Breast epithelium (tissue), 4 donors: ENCODE results near the gene TBX6. TPM values are rescaled to one million over a fixed set of nuclear protein-coding genes. Genes with fewer than 3 reads are reported as not detected.
A peak's percentile ranks its signal among the peaks of the same experiment; 100 is the strongest.

Experiments used
- DNase-seq, 2 donors: peaks; one replicate each; pipeline ENCODE4 v3.0.0-alpha.2; 2019; ENCODE audit warnings: low spot score in 2 of 2
- H3K27ac ChIP-seq, 2 donors: fragments of 200-600 bp; sonication (generic) in 1 of 2; one replicate each; pipeline ENCODE4 v1.5.1; 2016 to 2019; ENCODE audit warnings: mild to moderate bottlenecking in 1 of 2
- H3K27me3 ChIP-seq, 2 donors: fragments of 200-600 bp; sonication (generic) in 1 of 2; one replicate each; pipeline versions ENCODE4 v1.5.1 to v1.6.0; 2017 to 2019; ENCODE audit warnings: control low read depth in 1 of 2, mild to moderate bottlenecking in 1 of 2
- H3K36me3 ChIP-seq: fragments of 200-600 bp; one replicate; pipeline ENCODE4 v1.5.1; 2019
- H3K4me1 ChIP-seq, 2 donors: fragments of 200-600 bp; sonication (generic); one replicate each; pipeline ENCODE4 v1.5.1; 2016 to 2019; ENCODE audit warnings: control low read depth in 1 of 2
- H3K4me3 ChIP-seq, 3 donors: fragments of 200-600 bp; sonication (generic); 1 replicate in 2 of 3; 2 replicates in 1 of 3; pipeline ENCODE4 v1.5.1; 2016 to 2019; ENCODE audit warnings: mild to moderate bottlenecking in 3 of 3, moderate library complexity in 2 of 3
- H3K9me3 ChIP-seq, 2 donors: fragments of 200-600 bp; sonication (generic) in 1 of 2; one replicate each; pipeline ENCODE4 v1.5.1; 2016 to 2019; ENCODE audit warnings: control low read depth in 1 of 2
- POLR2A ChIP-seq: fragments of 450-650 bp; IDR thresholded peaks from one replicate; pipeline ENCODE4 v1.6.1; 2016; ENCODE audit warnings: antibody characterized with exemption, mild to moderate bottlenecking, moderate library complexity
- POLR2AphosphoS5 ChIP-seq, 3 donors: sonication (generic); formaldehyde crosslinking; IDR thresholded peaks; one replicate each; pipeline ENCODE4 v1.6.1; 2017; ENCODE audit warnings: antibody characterized with exemption in 3 of 3
- intact Hi-C: fragments of 100-400 bp; cut with DNase I; formaldehyde crosslinking; loops from one replicate; pipeline ENCODE4 v1.15.1; 2023; ENCODE audit warnings: low total_unique reads
- total RNA-seq, 3 donors: library from RNA; depleted of rRNA; stranded (reverse); fragments of >200 nt; gene quantifications; one replicate each; pipeline ENCODE4 v1.1.0, GENCODE V29; 2016
- TF ChIP-seq, protein P1 (sequence below), 3 donors: fragments of 450-650 bp; IDR thresholded peaks; one replicate each; pipeline ENCODE4 v1.5.1; 2016 to 2017; ENCODE audit warnings: antibody characterized with exemption in 3 of 3, mild to moderate bottlenecking in 3 of 3, moderate library complexity in 3 of 3

The TBX6 gene
- total RNA-seq, 3 donors from 2014 or later, result 0.73 to 0.98 (median 0.80) TPM

GRCh38 chr16:30113711-30114333, 22.1 kb upstream of the TBX6 start:
- intact Hi-C loops, result no loop called here
- no peak for DNase-seq
- no peak for TF ChIP-seq POLR2AphosphoS5 (IDR thresholded peaks at IDR 0.05)
- no peak for TF ChIP-seq POLR2A
- TF ChIP-seq, protein P1, sequence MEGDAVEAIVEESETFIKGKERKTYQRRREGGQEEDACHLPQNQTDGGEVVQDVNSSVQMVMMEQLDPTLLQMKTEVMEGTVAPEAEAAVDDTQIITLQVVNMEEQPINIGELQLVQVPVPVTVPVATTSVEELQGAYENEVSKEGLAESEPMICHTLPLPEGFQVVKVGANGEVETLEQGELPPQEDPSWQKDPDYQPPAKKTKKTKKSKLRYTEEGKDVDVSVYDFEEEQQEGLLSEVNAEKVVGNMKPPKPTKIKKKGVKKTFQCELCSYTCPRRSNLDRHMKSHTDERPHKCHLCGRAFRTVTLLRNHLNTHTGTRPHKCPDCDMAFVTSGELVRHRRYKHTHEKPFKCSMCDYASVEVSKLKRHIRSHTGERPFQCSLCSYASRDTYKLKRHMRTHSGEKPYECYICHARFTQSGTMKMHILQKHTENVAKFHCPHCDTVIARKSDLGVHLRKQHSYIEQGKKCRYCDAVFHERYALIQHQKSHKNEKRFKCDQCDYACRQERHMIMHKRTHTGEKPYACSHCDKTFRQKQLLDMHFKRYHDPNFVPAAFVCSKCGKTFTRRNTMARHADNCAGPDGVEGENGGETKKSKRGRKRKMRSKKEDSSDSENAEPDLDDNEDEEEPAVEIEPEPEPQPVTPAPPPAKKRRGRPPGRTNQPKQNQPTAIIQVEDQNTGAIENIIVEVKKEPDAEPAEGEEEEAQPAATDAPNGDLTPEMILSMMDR (IDR thresholded peaks at IDR 0.05), result no peak

GRCh38 chr16:30113031-30113710, 21.4 kb upstream of the TBX6 start, which contains the start of gene GDPD3:
Gene GDPD3, minus strand, starts transcription at chr16:30113537. Its CDS starts 59 bp downstream, at chr16:30113478.
- intact Hi-C loops, result no loop called here
- Histone ChIP-seq H3K27me3 (no peaks in the 10 kb centered on the region), H3K27ac (peak within 1 kb of the TSS; percentile 41 to 43), H3K4me3 (no peak within 1 kb of the TSS), H3K4me1 (no peaks in the 10 kb centered on the region), H3K9me3 (no peaks in the 10 kb centered on the region), H3K36me3 (no peaks in the 10 kb centered on the region)
- TF ChIP-seq POLR2AphosphoS5 (IDR thresholded peaks at IDR 0.05) (no peak), POLR2A (no peak)
- TF ChIP-seq, protein P1 (IDR thresholded peaks at IDR 0.05), result no peak
- DNase-seq, result no peak

More at GRCh38 chr16:30113711-30114333, 22.1 kb upstream of the TBX6 start:
- H3K36me3 ChIP-seq, result no peaks in the 10 kb centered on the region
- no peaks in the 10 kb centered on the region for H3K9me3 ChIP-seq
- no peaks in the 10 kb centered on the region for H3K4me1 ChIP-seq
- no peaks in the 10 kb centered on the region for H3K27me3 ChIP-seq
- H3K27ac ChIP-seq, result peak overlapping the region; percentile 41 to 43
- no peak overlapping the region for H3K4me3 ChIP-seq

GRCh38 chr16:30112197-30113030, 20.7 kb upstream of the TBX6 start:
- TF ChIP-seq, protein P1 (IDR thresholded peaks at IDR 0.05), result peak in 1 of 3 donors; percentile 22
- TF ChIP-seq POLR2A (no peak), POLR2AphosphoS5 (IDR thresholded peaks at IDR 0.05) (no peak)
- Histone ChIP-seq H3K4me3 (no peak overlapping the region), H3K27me3 (no peaks in the 10 kb centered on the region), H3K36me3 (no peaks in the 10 kb centered on the region), H3K9me3 (no peaks in the 10 kb centered on the region), H3K27ac (peak overlapping the region; percentile 41 to 43), H3K4me1 (no peaks in the 10 kb centered on the region)
- intact Hi-C loops, result no loop called here
- DNase-seq, result no peak

GRCh38 chr16:30110661-30111060, 18.9 kb upstream of the TBX6 start:
- no peaks in the 10 kb centered on the region for H3K36me3 ChIP-seq
- no peak for TF ChIP-seq POLR2AphosphoS5 (IDR thresholded peaks at IDR 0.05)
- TF ChIP-seq POLR2A, result no peak
- TF ChIP-seq, protein P1 (IDR thresholded peaks at IDR 0.05), result no peak

More at GRCh38 chr16:30110661-30111060, 18.9 kb upstream of the TBX6 start:
- H3K4me3 ChIP-seq, result no peak overlapping the region
- DNase-seq, result no peak
- no peaks in the 10 kb centered on the region for H3K4me1 ChIP-seq
- H3K27me3 ChIP-seq, result no peaks in the 10 kb centered on the region
- H3K27ac ChIP-seq, result no peak overlapping the region
- intact Hi-C loops, result no loop called here
- no peaks in the 10 kb centered on the region for H3K9me3 ChIP-seq
